Measurements from ENCODE around the gene IKZF2.

IKZF2 gene

GRCh38 chr2:213020268-213020667 lies 131.1 kb downstream of the IKZF2 start:
- Histone ChIP-seq H3K4me3 (IDR thresholded peaks at IDR 0.05; ENCODE audit: insufficient read depth, low read depth, low read length) (no peak overlapping the region), H3K9ac (no peak overlapping the region), H2AFZ (ENCODE audit: low read depth) (no peak overlapping the region), H3K27me3 (ENCODE audit: insufficient read depth, low read depth) (no peaks in the 10 kb centered on the region), H3K36me3 (ENCODE audit: insufficient read depth) (no peaks in the 10 kb centered on the region), H3K4me2 (no peak overlapping the region), H3K79me2 (ENCODE audit: insufficient read depth, low read depth) (no peaks in the 10 kb centered on the region), H4K20me1 (ENCODE audit: insufficient read depth) (no peaks in the 10 kb centered on the region), H3K4me1 (ENCODE audit: low read depth, poor library complexity, severe bottlenecking) (peaks cover 27% of the 10 kb centered on the region), H3K27ac (no peak overlapping the region)
- no peak for TF ChIP-seq CTCF (conservative IDR thresholded peaks at IDR 0.05; ENCODE audit: low read depth, low read length)

DNA sequence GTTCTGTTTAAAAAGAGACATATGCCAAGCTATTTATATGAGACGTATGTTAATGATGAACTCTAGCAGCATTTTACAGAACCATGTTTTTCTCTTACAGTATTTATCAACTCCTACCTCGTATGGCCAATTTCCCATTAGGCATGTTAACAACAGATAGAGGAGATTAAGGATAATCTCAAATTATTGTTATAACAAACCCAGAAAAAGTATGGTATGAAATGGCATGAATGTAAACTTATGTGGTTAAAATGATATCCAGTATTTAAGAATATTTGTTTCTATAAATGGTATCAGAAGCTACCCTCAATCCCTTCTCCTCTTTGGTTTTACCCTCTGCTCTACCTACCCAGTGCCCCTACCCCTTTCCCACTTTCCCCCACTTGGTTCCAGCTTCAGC lies 132.0 kb downstream of the IKZF2 start:
- Histone ChIP-seq H3K79me2 (ENCODE audit: insufficient read depth, low read depth) (no peaks in the 10 kb centered on the region), H3K4me2 (no peak overlapping the region), H3K4me3 (IDR thresholded peaks at IDR 0.05; ENCODE audit: insufficient read depth, low read depth, low read length) (no peak overlapping the region), H3K27me3 (ENCODE audit: insufficient read depth, low read depth) (no peaks in the 10 kb centered on the region), H3K4me1 (ENCODE audit: low read depth, poor library complexity, severe bottlenecking) (peaks cover 36% of the 10 kb centered on the region), H2AFZ (ENCODE audit: low read depth) (no peak overlapping the region), H3K27ac (no peak overlapping the region), H3K36me3 (ENCODE audit: insufficient read depth) (no peaks in the 10 kb centered on the region), H4K20me1 (ENCODE audit: insufficient read depth) (no peaks in the 10 kb centered on the region), H3K9ac (no peak overlapping the region)
- no peak for TF ChIP-seq CTCF (conservative IDR thresholded peaks at IDR 0.05; ENCODE audit: low read depth, low read length)

DNA sequence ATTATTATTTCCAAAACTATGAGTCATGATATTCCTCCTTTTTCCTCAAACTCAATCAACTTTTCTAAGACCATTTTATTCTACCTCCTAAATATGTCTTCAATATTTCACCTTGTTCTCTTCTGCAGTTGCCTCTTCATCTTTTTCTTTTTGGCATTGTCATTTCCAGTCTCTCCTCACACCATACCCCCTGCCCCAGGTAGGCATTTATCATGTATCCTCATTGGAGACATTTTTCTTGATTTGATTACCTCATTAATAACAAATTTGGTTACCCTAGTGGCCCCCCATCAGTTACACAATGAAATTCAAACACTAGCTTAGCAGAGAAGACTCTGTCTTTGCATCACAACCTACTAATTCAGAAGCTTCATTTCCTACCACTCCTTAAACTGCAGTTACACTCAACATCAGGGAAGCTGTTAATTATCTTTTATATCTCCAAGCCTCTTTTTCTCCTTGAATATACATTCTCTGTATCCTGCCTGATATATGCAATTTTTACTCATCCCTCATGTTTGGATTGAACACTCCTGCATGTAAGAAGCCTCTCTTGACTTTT lies 133.0 kb downstream of the IKZF2 start:
- H3K36me3 ChIP-seq (ENCODE audit: insufficient read depth): no peaks in the 10 kb centered on the region
- H3K79me2 ChIP-seq (ENCODE audit: insufficient read depth, low read depth): no peaks in the 10 kb centered on the region
- no peak overlapping the region for H3K4me3 ChIP-seq (IDR thresholded peaks at IDR 0.05; ENCODE audit: insufficient read depth, low read depth, low read length)
- no peaks in the 10 kb centered on the region for H4K20me1 ChIP-seq (ENCODE audit: insufficient read depth)
- H3K9ac ChIP-seq: no peak overlapping the region
- H3K4me2 ChIP-seq: no peak overlapping the region
- H3K27ac ChIP-seq: no peak overlapping the region
- TF ChIP-seq CTCF (conservative IDR thresholded peaks at IDR 0.05; ENCODE audit: low read depth, low read length): no peak
- no peak overlapping the region for H2AFZ ChIP-seq (ENCODE audit: low read depth)
- H3K27me3 ChIP-seq (ENCODE audit: insufficient read depth, low read depth): no peaks in the 10 kb centered on the region
- peaks cover 45% of the 10 kb centered on the region for H3K4me1 ChIP-seq (ENCODE audit: low read depth, poor library complexity, severe bottlenecking)

DNA sequence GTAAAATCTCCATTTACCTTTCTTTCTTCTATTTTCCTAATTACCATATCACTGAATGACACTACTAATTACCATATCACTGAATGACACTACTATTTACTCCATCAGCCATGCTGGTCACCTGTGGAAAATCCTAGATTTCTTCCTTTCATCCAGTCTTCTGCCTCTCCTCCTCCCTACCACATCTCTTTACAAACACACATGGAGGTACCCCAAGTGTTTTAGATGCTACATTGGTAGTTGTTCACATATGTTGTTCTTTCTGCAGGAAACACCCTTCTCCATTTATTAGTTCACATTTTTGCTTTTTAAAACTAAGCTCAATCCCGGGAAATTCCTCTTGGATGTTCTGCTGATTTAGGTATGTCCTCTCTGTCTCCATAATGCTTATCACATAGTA lies 134.0 kb downstream of the IKZF2 start:
- no peak overlapping the region for H3K9ac ChIP-seq
- no peak for TF ChIP-seq CTCF (conservative IDR thresholded peaks at IDR 0.05; ENCODE audit: low read depth, low read length)
- H3K4me1 ChIP-seq (ENCODE audit: low read depth, poor library complexity, severe bottlenecking): peaks cover 46% of the 10 kb centered on the region
- 0 out of 2 replicates have a peak overlapping the region, but pooled peaks have one; percentile 93 for H3K4me2 ChIP-seq
- H3K27ac ChIP-seq: no peak overlapping the region
- H4K20me1 ChIP-seq (ENCODE audit: insufficient read depth): no peaks in the 10 kb centered on the region
- no peak overlapping the region for H2AFZ ChIP-seq (ENCODE audit: low read depth)
- no peak overlapping the region for H3K4me3 ChIP-seq (IDR thresholded peaks at IDR 0.05; ENCODE audit: insufficient read depth, low read depth, low read length)
- no peaks in the 10 kb centered on the region for H3K27me3 ChIP-seq (ENCODE audit: insufficient read depth, low read depth)
- H3K36me3 ChIP-seq (ENCODE audit: insufficient read depth): no peaks in the 10 kb centered on the region
- H3K79me2 ChIP-seq (ENCODE audit: insufficient read depth, low read depth): no peaks in the 10 kb centered on the region
